Lower leg skin (tissue), 4 donors: ENCODE measurements around the gene MAGI3. TPM values are rescaled to one million over a fixed set of nuclear protein-coding genes. Genes with fewer than 3 reads are reported as not detected.
"Not testable (repeated sequence)": the region's sequence is repeated elsewhere in the genome, so short reads cannot be mapped to it uniquely, and the experiment has no call there.

ENCODE experiments used
- DNase-seq, 2 donors: peaks; one replicate each; pipeline ENCODE4 v3.0.0-alpha.2; 2019; ENCODE audit warnings: low spot score in 2 of 2
- H3K4me3 ChIP-seq: fragments of 200-600 bp; sonication (generic); 2 replicates; pipeline ENCODE4 v1.5.1; 2017; ENCODE audit warnings: mild to moderate bottlenecking, low read depth; ENCODE audit not compliant: poor library complexity, severe bottlenecking
- CTCF ChIP-seq, 3 donors: fragments of 450-650 bp; IDR thresholded peaks; one replicate each; pipeline ENCODE4 v1.5.1; 2016; ENCODE audit warnings: antibody characterized with exemption in 3 of 3, mild to moderate bottlenecking in 3 of 3, moderate library complexity in 2 of 3
- POLR2A ChIP-seq, 2 donors: fragments of 450-650 bp; IDR thresholded peaks; one replicate each; pipeline ENCODE4 v1.6.1; 2016 to 2017; ENCODE audit warnings: antibody characterized with exemption in 2 of 2, mild to moderate bottlenecking in 1 of 2, moderate library complexity in 1 of 2
- WGBS, 2 donors: methylation state at CpG; one replicate each; pipeline ENCODE4 v1.1.5; 2018; 5-methylcytosine and 5-hydroxymethylcytosine counted together
- intact Hi-C: fragments of 100-400 bp; cut with DNase I; formaldehyde crosslinking; loops from one replicate; pipeline ENCODE4 v1.15.0; 2023; ENCODE audit warnings: low total_unique reads
- total RNA-seq, 4 donors: library from RNA; depleted of rRNA; stranded (reverse); fragments of >200 nt; gene quantifications; one replicate each; pipeline ENCODE4 v1.1.0, GENCODE V29; 2016

The MAGI3 gene
- total RNA-seq, 4 donors from 2014 or later = 6.8 to 14.2 (median 10.3) TPM

GRCh38 chr1:113415310-113416070, 25.2 kb downstream of the MAGI3 start:
- no peak for DNase-seq
- TF ChIP-seq POLR2A (IDR thresholded peaks at IDR 0.05) (no peak), CTCF (IDR thresholded peaks at IDR 0.05) (no peak)
- H3K4me3 ChIP-seq = no peak overlapping the region
- intact Hi-C loops = no loop called here
- 74 to 78% methylated on average over 6 of the region's 6 CpGs for WGBS, 2 donors

GRCh38 chr1:113416071-113416470, 25.8 kb downstream of the MAGI3 start:
- DNase-seq, H3K4me3 ChIP-seq, intact Hi-C loops: not testable (repeated sequence)

- TF ChIP-seq CTCF (IDR thresholded peaks at IDR 0.05) (no peak), POLR2A (IDR thresholded peaks at IDR 0.05) (no peak)
- 88 to 91% methylated on average over 2 of the region's 2 CpGs for WGBS, 2 donors
- DNase-seq = no peak
- H3K4me3 ChIP-seq = no peak overlapping the region
- intact Hi-C loops = no loop called here
Measured at GRCh38 chr1:113416496-113416895, 26.2 kb downstream of the MAGI3 start.

GRCh38 chr1:113422315-113423068, 32.2 kb downstream of the MAGI3 start:
- no peak overlapping the region for H3K4me3 ChIP-seq
- intact Hi-C loops = no loop called here
- TF ChIP-seq CTCF (IDR thresholded peaks at IDR 0.05) = no peak
- TF ChIP-seq POLR2A (IDR thresholded peaks at IDR 0.05) = no peak
- WGBS, 2 donors = 96 to 99% methylated on average over 24 to 26 of the region's 26 CpGs
- no peak for DNase-seq

- TF ChIP-seq CTCF (IDR thresholded peaks at IDR 0.05) = no peak
- TF ChIP-seq POLR2A (IDR thresholded peaks at IDR 0.05) = no peak
- intact Hi-C loops = no loop called here
- DNase-seq = no peak
- WGBS, 2 donors = 98% methylated on average over 9 to 11 of the region's 14 CpGs
- H3K4me3 ChIP-seq = no peak overlapping the region
Measured at GRCh38 chr1:113423826-113424225, 33.5 kb downstream of the MAGI3 start.

GRCh38 chr1:113429461-113430153, 39.3 kb downstream of the MAGI3 start:
- no peak for DNase-seq
- intact Hi-C loops = no loop called here
- no peak for TF ChIP-seq CTCF (IDR thresholded peaks at IDR 0.05)
- no peak for TF ChIP-seq POLR2A (IDR thresholded peaks at IDR 0.05)
- H3K4me3 ChIP-seq = no peak overlapping the region
- WGBS, 2 donors = 85 to 95% methylated on average over 3 of the region's 3 CpGs
